Measurements from ENCODE around the gene GZF1. TPM values are rescaled to one million over a fixed set of nuclear protein-coding genes. Genes with fewer than 3 reads are reported as not detected.

Gene GZF1
- total and polyA plus RNA-seq, 2 experiments from 2014 or later, result 5.9 to 11.0 TPM

DNA sequence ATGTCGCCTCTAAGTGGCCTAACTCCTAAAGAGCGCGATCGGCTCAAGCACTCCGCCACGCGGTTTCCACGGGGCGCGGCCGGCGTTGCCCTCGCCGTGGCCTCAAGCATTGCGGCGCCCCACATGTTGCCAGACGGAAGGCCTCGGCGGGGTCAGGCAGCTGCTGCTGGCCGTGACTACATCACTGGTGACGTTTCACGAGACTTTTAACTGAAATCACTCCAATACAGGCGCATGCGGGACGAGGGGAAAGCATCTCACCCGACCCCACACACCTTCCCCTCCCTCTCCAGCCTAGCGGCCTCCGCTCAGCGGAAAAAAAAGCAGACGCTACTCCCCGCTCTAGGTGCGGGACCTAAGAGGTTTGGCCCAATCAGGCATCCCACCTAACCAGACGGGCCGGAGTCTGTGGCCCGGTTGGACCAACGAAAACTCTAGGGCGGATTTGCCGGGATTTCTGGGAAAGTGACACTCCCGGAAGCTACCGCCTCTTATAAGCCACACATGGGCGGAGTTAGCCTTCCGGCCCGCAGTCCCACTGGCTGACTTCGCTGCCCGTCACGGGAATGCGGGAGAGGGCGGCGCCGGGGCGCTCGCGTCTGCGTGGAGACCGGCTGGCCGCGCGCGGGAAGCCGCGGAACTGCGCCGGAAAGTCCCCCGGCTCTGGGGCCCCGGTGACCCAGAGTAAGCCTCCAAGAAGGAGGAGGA is 11.6 kb upstream of the GZF1 start, which contains the start of gene NXT1:
Gene NXT1, plus strand, starts transcription at position 596 of the 708 bp plus-strand sequence. CDS start 3,251 bp downstream, outside the sequence.
- H3K9me3 ChIP-seq (ENCODE audit: low read depth), result no peaks in the 10 kb centered on the region
- no peak for TF ChIP-seq EZH2 (IDR thresholded peaks at IDR 0.05; ENCODE audit: insufficient read depth, poor library complexity, severe bottlenecking)
- no peak for TF ChIP-seq EZH2phosphoT487 (IDR thresholded peaks at IDR 0.05; ENCODE audit: insufficient read depth, low read depth)
- in situ Hi-C loops (cut with MboI), result no loop called here
- no peaks in the 10 kb centered on the region for H3K36me3 ChIP-seq (ENCODE audit: low read depth)
- peaks cover 46% of the 10 kb centered on the region for H3K79me2 ChIP-seq (ENCODE audit: insufficient read depth)
- H3K27ac ChIP-seq, result peak within 1 kb of the TSS; percentile 94
- no peaks in the 10 kb centered on the region for H4K20me1 ChIP-seq (ENCODE audit: insufficient read depth)
- H3K4me1 ChIP-seq (ENCODE audit: insufficient read depth), result peaks cover 15% of the 10 kb centered on the region
- WGBS, 2 experiments (ENCODE audit: low coverage in 1 of 2, low lambda C conversion rate in 2 of 2, missing lambda C conversion rate in 2 of 2), result 1% methylated on average over 62 to 65 of the region's 65 CpGs
- H3K4me3 ChIP-seq, result peak within 1 kb of the TSS; percentile 87
- H3K27me3 ChIP-seq (replicated peaks; ENCODE audit: insufficient read depth), result no peaks in the 10 kb centered on the region
- H2AFZ ChIP-seq, result peak within 1 kb of the TSS; percentile 78
- peak within 1 kb of the TSS; percentile 90 for H3K9ac ChIP-seq
- H3K4me2 ChIP-seq (ENCODE audit: unreplicated experiment), result peak within 1 kb of the TSS; percentile 89
- H3K9me2 ChIP-seq (ENCODE audit: insufficient read depth), result no peaks in the 10 kb centered on the region
- peaks cover 9% of the 10 kb centered on the region for H3F3A ChIP-seq (ENCODE audit: insufficient read depth)
- DNase-seq, result peak; percentile 99

DNA sequence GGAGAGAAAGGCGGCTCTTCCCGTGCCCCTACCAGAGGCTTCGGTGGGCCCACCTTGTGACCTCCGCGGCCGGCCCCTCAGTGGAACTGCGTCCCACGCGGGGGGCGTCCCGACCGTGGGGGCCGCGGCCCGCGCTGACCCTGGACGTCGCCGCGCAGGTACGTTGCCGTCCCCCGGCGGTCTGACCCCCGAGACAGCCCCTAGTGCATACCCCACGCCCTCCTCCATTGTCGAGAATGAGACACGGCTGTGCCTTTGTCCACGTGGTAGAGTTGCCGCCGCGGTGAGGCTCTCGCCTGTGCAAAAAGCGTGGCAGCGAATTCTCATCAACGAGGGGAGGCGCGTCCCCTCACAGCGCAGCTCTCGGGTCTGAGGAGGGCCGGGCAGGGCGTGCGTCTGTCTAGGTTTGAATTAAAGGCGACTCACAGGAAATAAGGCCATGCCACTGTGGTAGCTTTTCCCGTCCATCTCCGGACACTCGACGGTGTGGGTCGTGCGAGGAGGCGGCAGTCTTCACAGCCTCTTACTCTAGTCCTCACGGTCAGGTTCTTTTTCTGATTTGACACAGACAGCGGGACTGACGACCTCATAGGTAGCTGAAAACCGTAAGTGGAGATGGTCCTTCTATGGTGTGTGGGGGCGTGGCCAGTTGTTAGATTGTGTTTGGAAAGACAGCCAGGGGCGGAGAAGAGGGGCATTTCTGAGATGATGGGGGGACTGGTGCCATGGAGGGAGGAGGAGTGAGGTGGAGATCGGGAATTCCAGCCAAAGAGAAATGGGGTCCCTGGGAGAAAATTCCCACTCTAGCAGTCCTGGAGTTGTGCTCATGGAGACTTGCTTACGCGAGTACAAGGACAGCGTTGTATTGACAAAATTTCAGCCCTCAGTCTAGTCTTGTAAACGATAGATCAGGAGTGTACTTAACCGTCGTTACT is 10.8 kb upstream of the GZF1 start:
- 1% methylated on average over 49 to 64 of the region's 64 CpGs for WGBS, 2 experiments (ENCODE audit: low coverage in 1 of 2, low lambda C conversion rate in 2 of 2, missing lambda C conversion rate in 2 of 2)
- H4K20me1 ChIP-seq (ENCODE audit: insufficient read depth), result no peaks in the 10 kb centered on the region
- peak; percentile 75 for DNase-seq
- peak overlapping the region; percentile 78 for H2AFZ ChIP-seq
- in situ Hi-C loops (cut with MboI), result no loop called here
- peaks cover 9% of the 10 kb centered on the region for H3F3A ChIP-seq (ENCODE audit: insufficient read depth)
- H3K4me3 ChIP-seq, result peak overlapping the region; percentile 87
- no peaks in the 10 kb centered on the region for H3K9me3 ChIP-seq (ENCODE audit: low read depth)
- H3K27me3 ChIP-seq (replicated peaks; ENCODE audit: insufficient read depth), result no peaks in the 10 kb centered on the region
- H3K79me2 ChIP-seq (ENCODE audit: insufficient read depth), result peaks cover 53% of the 10 kb centered on the region
- H3K4me2 ChIP-seq (ENCODE audit: unreplicated experiment), result peak overlapping the region; percentile 89
- H3K27ac ChIP-seq, result peak overlapping the region; percentile 94
- H3K9me2 ChIP-seq (ENCODE audit: insufficient read depth), result no peaks in the 10 kb centered on the region
- no peak for TF ChIP-seq EZH2phosphoT487 (IDR thresholded peaks at IDR 0.05; ENCODE audit: insufficient read depth, low read depth)
- no peak for TF ChIP-seq EZH2 (IDR thresholded peaks at IDR 0.05; ENCODE audit: insufficient read depth, poor library complexity, severe bottlenecking)
- peaks cover 15% of the 10 kb centered on the region for H3K4me1 ChIP-seq (ENCODE audit: insufficient read depth)
- H3K9ac ChIP-seq, result peak overlapping the region; percentile 90
- no peaks in the 10 kb centered on the region for H3K36me3 ChIP-seq (ENCODE audit: low read depth)

DNA sequence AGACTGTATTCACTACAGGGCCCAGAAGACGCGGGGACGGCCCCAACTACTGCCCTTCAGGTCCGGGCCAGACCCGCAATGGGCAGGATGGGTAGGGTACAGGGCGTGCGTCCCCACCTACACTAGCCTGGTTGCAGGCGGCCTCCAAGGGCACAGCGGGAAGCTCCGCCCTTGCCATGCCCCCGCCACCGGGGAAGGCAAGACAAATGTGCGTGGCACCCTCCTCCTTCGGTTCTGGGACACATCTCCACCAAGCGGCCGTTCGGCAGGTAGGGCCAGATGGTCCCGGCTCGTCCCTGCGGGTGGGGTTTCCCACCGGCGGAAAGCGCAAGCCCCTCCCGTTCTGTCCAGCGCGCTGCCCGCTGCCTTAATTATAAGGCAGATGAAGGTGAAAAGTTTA is 5.8 kb upstream of the GZF1 start:
- H2AFZ ChIP-seq, result no peak overlapping the region
- no peak for TF ChIP-seq EZH2 (IDR thresholded peaks at IDR 0.05; ENCODE audit: insufficient read depth, poor library complexity, severe bottlenecking)
- H3K4me3 ChIP-seq, result no peak overlapping the region
- peaks cover 18% of the 10 kb centered on the region for H3K4me1 ChIP-seq (ENCODE audit: insufficient read depth)
- 81% methylated on average over 27 of the region's 27 CpGs for WGBS, 2 experiments (ENCODE audit: low coverage in 1 of 2, low lambda C conversion rate in 2 of 2, missing lambda C conversion rate in 2 of 2)
- no peaks in the 10 kb centered on the region for H3K9me2 ChIP-seq (ENCODE audit: insufficient read depth)
- H3K79me2 ChIP-seq (ENCODE audit: insufficient read depth), result peaks cover 48% of the 10 kb centered on the region
- no peaks in the 10 kb centered on the region for H3K36me3 ChIP-seq (ENCODE audit: low read depth)
- H3F3A ChIP-seq (ENCODE audit: insufficient read depth), result peaks cover 24% of the 10 kb centered on the region
- no peaks in the 10 kb centered on the region for H4K20me1 ChIP-seq (ENCODE audit: insufficient read depth)
- no peaks in the 10 kb centered on the region for H3K27me3 ChIP-seq (replicated peaks; ENCODE audit: insufficient read depth)
- H3K9me3 ChIP-seq (ENCODE audit: low read depth), result no peaks in the 10 kb centered on the region
- no peak overlapping the region for H3K4me2 ChIP-seq (ENCODE audit: unreplicated experiment)
- H3K27ac ChIP-seq, result no peak overlapping the region; the same call in 1 of the 2 replicates
- in situ Hi-C loops (cut with MboI), result no loop called here
- no peak for DNase-seq
- H3K9ac ChIP-seq, result no peak overlapping the region

DNA sequence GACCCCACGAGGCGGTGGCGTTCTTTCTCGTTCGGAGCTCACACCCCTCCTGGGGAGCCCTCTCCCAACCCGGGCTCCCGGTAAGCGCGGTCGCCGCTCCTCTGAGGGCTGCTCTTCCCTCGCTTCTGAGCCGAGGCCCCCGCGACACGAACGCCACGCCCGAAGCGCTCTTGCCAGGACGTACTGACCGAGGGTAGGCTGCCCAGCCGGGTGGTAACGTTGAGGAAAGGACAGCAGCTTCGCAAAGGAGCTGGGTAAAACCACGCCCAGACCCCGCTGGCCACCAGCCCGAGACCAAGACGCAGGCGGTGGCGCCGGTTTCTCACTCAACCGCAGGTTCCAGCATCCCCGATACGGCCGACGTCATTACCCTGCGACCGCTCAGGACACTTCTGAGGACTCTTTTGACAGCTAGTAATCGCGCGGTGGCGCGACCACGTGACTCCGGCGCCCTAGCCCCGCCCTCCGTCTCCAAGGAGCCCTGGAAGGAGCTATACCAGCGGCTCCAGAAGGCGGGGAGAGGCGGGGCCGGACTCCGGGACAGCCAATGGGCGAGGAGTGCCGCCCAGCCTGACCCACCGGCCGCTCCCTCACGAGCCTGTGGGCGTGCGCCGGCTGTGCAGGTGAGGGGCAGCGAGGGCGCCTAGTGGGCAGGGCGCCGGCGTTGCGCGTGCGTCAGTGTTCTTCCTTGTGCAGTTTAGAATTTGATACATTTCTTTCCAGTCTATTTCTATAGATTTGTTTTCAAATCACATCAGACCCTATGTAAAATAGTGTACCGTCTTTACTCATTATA is 4.0 kb upstream of the GZF1 start:
- peak overlapping the region; percentile 77 for H3K4me3 ChIP-seq
- peaks cover 13% of the 10 kb centered on the region for H3K4me1 ChIP-seq (ENCODE audit: insufficient read depth)
- H3K27me3 ChIP-seq (replicated peaks; ENCODE audit: insufficient read depth), result no peaks in the 10 kb centered on the region
- no peaks in the 10 kb centered on the region for H4K20me1 ChIP-seq (ENCODE audit: insufficient read depth)
- H3F3A ChIP-seq (ENCODE audit: insufficient read depth), result peaks cover 22% of the 10 kb centered on the region; the same call in 1 of the 2 replicates
- no peaks in the 10 kb centered on the region for H3K36me3 ChIP-seq (ENCODE audit: low read depth)
- peak overlapping the region; percentile 84 for H3K4me2 ChIP-seq (ENCODE audit: unreplicated experiment)
- 1% methylated on average over 61 to 66 of the region's 71 CpGs for WGBS, 2 experiments (ENCODE audit: low coverage in 1 of 2, low lambda C conversion rate in 2 of 2, missing lambda C conversion rate in 2 of 2)
- TF ChIP-seq EZH2 (IDR thresholded peaks at IDR 0.05; ENCODE audit: insufficient read depth, poor library complexity, severe bottlenecking) (no peak), EZH2phosphoT487 (IDR thresholded peaks at IDR 0.05; ENCODE audit: insufficient read depth, low read depth) (no peak)
- H3K79me2 ChIP-seq (ENCODE audit: insufficient read depth), result peaks cover 39% of the 10 kb centered on the region
- in situ Hi-C loops (cut with MboI), result no loop called here
- peak overlapping the region; percentile 95 for H3K9ac ChIP-seq
- peak; percentile 99 for DNase-seq
- no peaks in the 10 kb centered on the region for H3K9me2 ChIP-seq (ENCODE audit: insufficient read depth)
- H3K9me3 ChIP-seq (ENCODE audit: low read depth), result no peaks in the 10 kb centered on the region
- H2AFZ ChIP-seq, result peak overlapping the region; percentile 69
- peak overlapping the region; percentile 93 for H3K27ac ChIP-seq

All from GM23248 (cell line).